ENCODE results near the gene SLC7A1.

The SLC7A1 gene

GRCh38 chr13:29530901-29531300 is 64.6 kb downstream of the SLC7A1 start:
- no peak for DNase-seq (ENCODE audit: low read depth in 2 of 2)

- no peak for DNase-seq (ENCODE audit: low read depth in 2 of 2)
Measured at GRCh38 chr13:29529754-29530153, 65.7 kb downstream of the SLC7A1 start.

GRCh38 chr13:29527916-29528315 is 67.6 kb downstream of the SLC7A1 start:
- no peak for DNase-seq (ENCODE audit: low read depth in 2 of 2)

GRCh38 chr13:29527511-29527910 is 68.0 kb downstream of the SLC7A1 start:
- no peak for DNase-seq (ENCODE audit: low read depth in 2 of 2)

GRCh38 chr13:29526741-29527140 is 68.7 kb downstream of the SLC7A1 start:
- DNase-seq (ENCODE audit: low read depth in 2 of 2): no peak

GRCh38 chr13:29525757-29526156 is 69.7 kb downstream of the SLC7A1 start:
- no peak for DNase-seq (ENCODE audit: low read depth in 2 of 2)

GRCh38 chr13:29524641-29525040 is 70.8 kb downstream of the SLC7A1 start:
- no peak for DNase-seq (ENCODE audit: low read depth in 2 of 2)

GRCh38 chr13:29524176-29524575 is 71.3 kb downstream of the SLC7A1 start:
- no peak for DNase-seq (ENCODE audit: low read depth in 2 of 2)

- DNase-seq (ENCODE audit: low read depth in 2 of 2): peak in 1 of 2 experiments; percentile 37
Measured at GRCh38 chr13:29523199-29523961, 72.1 kb downstream of the SLC7A1 start.

- DNase-seq (ENCODE audit: low read depth in 2 of 2): peak; percentile 96
Measured at GRCh38 chr13:29522044-29522685, 73.3 kb downstream of the SLC7A1 start.

GRCh38 chr13:29521336-29521735 is 74.2 kb downstream of the SLC7A1 start:
- DNase-seq (ENCODE audit: low read depth in 2 of 2): no peak

GRCh38 chr13:29520671-29521070 is 74.8 kb downstream of the SLC7A1 start:
- peak; percentile 85 to 87 for DNase-seq (ENCODE audit: low read depth in 2 of 2)

GRCh38 chr13:29519921-29520320 is 75.6 kb downstream of the SLC7A1 start:
- no peak for DNase-seq (ENCODE audit: low read depth in 2 of 2)

- DNase-seq (ENCODE audit: low read depth in 2 of 2): no peak
Measured at GRCh38 chr13:29516880-29517279, 78.6 kb downstream of the SLC7A1 start.

GRCh38 chr13:29516012-29516411 is 79.5 kb downstream of the SLC7A1 start:
- no peak for DNase-seq (ENCODE audit: low read depth in 2 of 2)

GRCh38 chr13:29515372-29515771 is 80.1 kb downstream of the SLC7A1 start:
- DNase-seq (ENCODE audit: low read depth in 2 of 2): no peak

- DNase-seq (ENCODE audit: low read depth in 2 of 2): no peak
Measured at GRCh38 chr13:29514720-29515310, 80.7 kb downstream of the SLC7A1 start.

- DNase-seq (ENCODE audit: low read depth in 2 of 2): no peak
Measured at GRCh38 chr13:29513981-29514719, 81.3 kb downstream of the SLC7A1 start.

- no peak for DNase-seq (ENCODE audit: low read depth in 2 of 2)
Measured at GRCh38 chr13:29513002-29513980, 82.2 kb downstream of the SLC7A1 start.

GRCh38 chr13:29511980-29512379 is 83.5 kb downstream of the SLC7A1 start:
- DNase-seq (ENCODE audit: low read depth in 2 of 2): no peak

Data from fibroblast of skin of left quadriceps (primary cell).